ENCODE measurements around the gene RUNX2.

DNA sequence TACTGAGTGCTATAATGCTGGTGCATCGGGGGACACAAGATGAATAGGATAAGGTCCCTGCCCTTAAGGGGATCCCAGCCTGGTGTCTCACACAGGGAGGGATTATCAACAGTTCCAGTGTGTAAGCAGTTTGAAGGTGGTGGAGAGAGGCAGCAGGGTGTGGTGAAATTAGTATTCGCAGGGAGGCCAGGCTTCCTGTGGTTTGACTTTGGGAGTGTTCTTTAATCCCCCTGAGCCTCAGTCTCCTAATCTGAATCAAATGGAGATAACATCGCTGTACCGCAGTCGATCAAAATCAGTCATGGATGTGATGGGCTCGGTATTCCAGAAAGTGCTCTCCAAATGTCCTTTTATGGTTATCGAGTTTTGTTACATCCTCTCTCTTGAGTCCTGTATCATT, 337.7 kb downstream of the RUNX2 start:
- TF ChIP-seq, protein P1, sequence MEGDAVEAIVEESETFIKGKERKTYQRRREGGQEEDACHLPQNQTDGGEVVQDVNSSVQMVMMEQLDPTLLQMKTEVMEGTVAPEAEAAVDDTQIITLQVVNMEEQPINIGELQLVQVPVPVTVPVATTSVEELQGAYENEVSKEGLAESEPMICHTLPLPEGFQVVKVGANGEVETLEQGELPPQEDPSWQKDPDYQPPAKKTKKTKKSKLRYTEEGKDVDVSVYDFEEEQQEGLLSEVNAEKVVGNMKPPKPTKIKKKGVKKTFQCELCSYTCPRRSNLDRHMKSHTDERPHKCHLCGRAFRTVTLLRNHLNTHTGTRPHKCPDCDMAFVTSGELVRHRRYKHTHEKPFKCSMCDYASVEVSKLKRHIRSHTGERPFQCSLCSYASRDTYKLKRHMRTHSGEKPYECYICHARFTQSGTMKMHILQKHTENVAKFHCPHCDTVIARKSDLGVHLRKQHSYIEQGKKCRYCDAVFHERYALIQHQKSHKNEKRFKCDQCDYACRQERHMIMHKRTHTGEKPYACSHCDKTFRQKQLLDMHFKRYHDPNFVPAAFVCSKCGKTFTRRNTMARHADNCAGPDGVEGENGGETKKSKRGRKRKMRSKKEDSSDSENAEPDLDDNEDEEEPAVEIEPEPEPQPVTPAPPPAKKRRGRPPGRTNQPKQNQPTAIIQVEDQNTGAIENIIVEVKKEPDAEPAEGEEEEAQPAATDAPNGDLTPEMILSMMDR (IDR thresholded peaks at IDR 0.05): no peak
- TF ChIP-seq EP300 (IDR thresholded peaks at IDR 0.05): no peak
- TF ChIP-seq POLR2A (IDR thresholded peaks at IDR 0.05): no peak

Measured in stomach (tissue), 4 donors.